ENCODE results near the gene FOSB.
"Not testable (repeated sequence)": the region's sequence is repeated elsewhere in the genome, so short reads cannot be mapped to it uniquely, and the experiment has no call there.

The FOSB gene

GRCh38 chr19:45506246-45506988, 38.6 kb downstream of the FOSB start:
- Histone ChIP-seq H3K36me3 (ENCODE audit: control insufficient read depth, insufficient read depth, low read length) (no peaks in the 10 kb centered on the region), H3K4me1 (ENCODE audit: control insufficient read depth, insufficient read depth, low read length) (peaks cover 7% of the 10 kb centered on the region; the same call in 1 of the 2 replicates), H3K9me3 (ENCODE audit: control insufficient read depth, insufficient read depth, low read length) (no peaks in the 10 kb centered on the region), H3K4me3 (ENCODE audit: low read length) (peak overlapping the region; percentile 69; the same call in 1 of the 2 replicates), H3K27me3 (ENCODE audit: control insufficient read depth, insufficient read depth, low read length) (no peaks in the 10 kb centered on the region), H3K27ac (ENCODE audit: low read length) (no peak overlapping the region)
- DNase-seq (ENCODE audit: low read depth, low spot score), result peak; percentile 79
- no CpG with 5 or more reads among the region's 47 CpGs for WGBS (ENCODE audit: insufficient coverage, insufficient read length)

- Histone ChIP-seq H3K36me3 (ENCODE audit: control insufficient read depth, insufficient read depth, low read length) (no peaks in the 10 kb centered on the region), H3K27ac (ENCODE audit: low read length) (no peak within 1 kb of the TSS), H3K4me1 (ENCODE audit: control insufficient read depth, insufficient read depth, low read length) (peaks cover 3% of the 10 kb centered on the region; the same call in 1 of the 2 replicates), H3K4me3 (ENCODE audit: low read length) (peak within 1 kb of the TSS; percentile 69), H3K27me3 (ENCODE audit: control insufficient read depth, insufficient read depth, low read length) (no peaks in the 10 kb centered on the region), H3K9me3 (ENCODE audit: control insufficient read depth, insufficient read depth, low read length) (no peaks in the 10 kb centered on the region)
- peak; percentile 67 for DNase-seq (ENCODE audit: low read depth, low spot score)
- no CpG with 5 or more reads among the region's 65 CpGs for WGBS (ENCODE audit: insufficient coverage, insufficient read length)
Measured at GRCh38 chr19:45506989-45507871, 39.4 kb downstream of the FOSB start, which contains the start of gene VASP. Gene VASP (plus strand): TSS chr19:45507479. CDS start chr19:45507772, 293 bp downstream.

- H3K4me3 ChIP-seq (ENCODE audit: low read length), result peak overlapping the region; percentile 69
- no peaks in the 10 kb centered on the region for H3K36me3 ChIP-seq (ENCODE audit: control insufficient read depth, insufficient read depth, low read length)
- WGBS (ENCODE audit: insufficient coverage, insufficient read length), result no CpG with 5 or more reads among the region's 22 CpGs
- peaks cover 3% of the 10 kb centered on the region; the same call in 1 of the 2 replicates for H3K4me1 ChIP-seq (ENCODE audit: control insufficient read depth, insufficient read depth, low read length)
- no peaks in the 10 kb centered on the region for H3K9me3 ChIP-seq (ENCODE audit: control insufficient read depth, insufficient read depth, low read length)
- no peak overlapping the region for H3K27ac ChIP-seq (ENCODE audit: low read length)
- no peak for DNase-seq (ENCODE audit: low read depth, low spot score)
- H3K27me3 ChIP-seq (ENCODE audit: control insufficient read depth, insufficient read depth, low read length), result no peaks in the 10 kb centered on the region
Measured at GRCh38 chr19:45507872-45508416, 40.1 kb downstream of the FOSB start.

- H3K4me3 ChIP-seq (ENCODE audit: low read length), result peak overlapping the region; percentile 69; the same call in 1 of the 2 replicates
- DNase-seq (ENCODE audit: low read depth, low spot score), result no peak
- H3K36me3 ChIP-seq (ENCODE audit: control insufficient read depth, insufficient read depth, low read length), result no peaks in the 10 kb centered on the region
- H3K27ac ChIP-seq (ENCODE audit: low read length), result peak overlapping the region; percentile 8
- H3K27me3 ChIP-seq (ENCODE audit: control insufficient read depth, insufficient read depth, low read length), result no peaks in the 10 kb centered on the region
- WGBS (ENCODE audit: insufficient coverage, insufficient read length), result no CpG with 5 or more reads among the region's 26 CpGs
- no peaks in the 10 kb centered on the region for H3K9me3 ChIP-seq (ENCODE audit: control insufficient read depth, insufficient read depth, low read length)
- peaks cover 3% of the 10 kb centered on the region; the same call in 1 of the 2 replicates for H3K4me1 ChIP-seq (ENCODE audit: control insufficient read depth, insufficient read depth, low read length)
Measured at GRCh38 chr19:45508417-45508860, 40.6 kb downstream of the FOSB start.

- no peak for DNase-seq (ENCODE audit: low read depth, low spot score)
- peak overlapping the region; percentile 8 for H3K27ac ChIP-seq (ENCODE audit: low read length)
- no peaks in the 10 kb centered on the region for H3K9me3 ChIP-seq (ENCODE audit: control insufficient read depth, insufficient read depth, low read length)
- peak overlapping the region; percentile 69; the same call in 1 of the 2 replicates for H3K4me3 ChIP-seq (ENCODE audit: low read length)
- H3K4me1 ChIP-seq (ENCODE audit: control insufficient read depth, insufficient read depth, low read length), result peaks cover 3% of the 10 kb centered on the region; the same call in 1 of the 2 replicates
- H3K36me3 ChIP-seq (ENCODE audit: control insufficient read depth, insufficient read depth, low read length), result no peaks in the 10 kb centered on the region
- no peaks in the 10 kb centered on the region for H3K27me3 ChIP-seq (ENCODE audit: control insufficient read depth, insufficient read depth, low read length)
- WGBS (ENCODE audit: insufficient coverage, insufficient read length), result no CpG with 5 or more reads among the region's 28 CpGs
Measured at GRCh38 chr19:45508861-45509691, 41.3 kb downstream of the FOSB start.

- DNase-seq (ENCODE audit: low read depth, low spot score), result no peak
- H3K4me1 ChIP-seq (ENCODE audit: control insufficient read depth, insufficient read depth, low read length), result peaks cover 3% of the 10 kb centered on the region; the same call in 1 of the 2 replicates
- H3K9me3 ChIP-seq (ENCODE audit: control insufficient read depth, insufficient read depth, low read length), result no peaks in the 10 kb centered on the region
- no CpG with 5 or more reads among the region's 3 CpGs for WGBS (ENCODE audit: insufficient coverage, insufficient read length)
- H3K27ac ChIP-seq (ENCODE audit: low read length), result no peak overlapping the region
- no peaks in the 10 kb centered on the region for H3K27me3 ChIP-seq (ENCODE audit: control insufficient read depth, insufficient read depth, low read length)
- peak overlapping the region; percentile 42; the same call in 1 of the 2 replicates for H3K4me3 ChIP-seq (ENCODE audit: low read length)
- H3K36me3 ChIP-seq (ENCODE audit: control insufficient read depth, insufficient read depth, low read length), result no peaks in the 10 kb centered on the region
Measured at GRCh38 chr19:45509692-45510015, 41.9 kb downstream of the FOSB start.

- H3K36me3 ChIP-seq (ENCODE audit: control insufficient read depth, insufficient read depth, low read length); H3K27ac ChIP-seq (ENCODE audit: low read length); H3K27me3 ChIP-seq (ENCODE audit: control insufficient read depth, insufficient read depth, low read length); DNase-seq (ENCODE audit: low read depth, low spot score); H3K4me3 ChIP-seq (ENCODE audit: low read length); H3K9me3 ChIP-seq (ENCODE audit: control insufficient read depth, insufficient read depth, low read length); H3K4me1 ChIP-seq (ENCODE audit: control insufficient read depth, insufficient read depth, low read length): not testable (repeated sequence)
- no CpG with 5 or more reads among the region's 11 CpGs for WGBS (ENCODE audit: insufficient coverage, insufficient read length)
Measured at GRCh38 chr19:45510352-45510751, 42.6 kb downstream of the FOSB start.

GRCh38 chr19:45511074-45511473, 43.3 kb downstream of the FOSB start:
- Histone ChIP-seq H3K36me3 (ENCODE audit: control insufficient read depth, insufficient read depth, low read length) (no peaks in the 10 kb centered on the region; the same call in 1 of the 2 replicates), H3K27ac (ENCODE audit: low read length) (no peak overlapping the region), H3K4me1 (ENCODE audit: control insufficient read depth, insufficient read depth, low read length) (peaks cover 2% of the 10 kb centered on the region), H3K9me3 (ENCODE audit: control insufficient read depth, insufficient read depth, low read length) (no peaks in the 10 kb centered on the region), H3K27me3 (ENCODE audit: control insufficient read depth, insufficient read depth, low read length) (no peaks in the 10 kb centered on the region), H3K4me3 (ENCODE audit: low read length) (no peak overlapping the region)
- WGBS (ENCODE audit: insufficient coverage, insufficient read length), result 100% methylated on average over 1 of the region's 5 CpGs
- DNase-seq (ENCODE audit: low read depth, low spot score), result no peak

GRCh38 chr19:45512881-45513483, 45.2 kb downstream of the FOSB start:
- H3K4me3 ChIP-seq (ENCODE audit: low read length), result no peak overlapping the region
- DNase-seq (ENCODE audit: low read depth, low spot score), result no peak
- H3K27ac ChIP-seq (ENCODE audit: low read length), result no peak overlapping the region
- H3K36me3 ChIP-seq (ENCODE audit: control insufficient read depth, insufficient read depth, low read length), result peaks cover 6% of the 10 kb centered on the region
- no peaks in the 10 kb centered on the region for H3K27me3 ChIP-seq (ENCODE audit: control insufficient read depth, insufficient read depth, low read length)
- no peaks in the 10 kb centered on the region; the same call in 1 of the 2 replicates for H3K4me1 ChIP-seq (ENCODE audit: control insufficient read depth, insufficient read depth, low read length)
- no peaks in the 10 kb centered on the region for H3K9me3 ChIP-seq (ENCODE audit: control insufficient read depth, insufficient read depth, low read length)
- no CpG with 5 or more reads among the region's 6 CpGs for WGBS (ENCODE audit: insufficient coverage, insufficient read length)
